ENCODE data around the gene CCDC30. TPM values are rescaled to one million over a fixed set of nuclear protein-coding genes. Genes with fewer than 3 reads are reported as not detected.

Gene CCDC30
- total RNA-seq, 2 experiments from 2014 or later: 1.2 to 1.3 TPM

DNA sequence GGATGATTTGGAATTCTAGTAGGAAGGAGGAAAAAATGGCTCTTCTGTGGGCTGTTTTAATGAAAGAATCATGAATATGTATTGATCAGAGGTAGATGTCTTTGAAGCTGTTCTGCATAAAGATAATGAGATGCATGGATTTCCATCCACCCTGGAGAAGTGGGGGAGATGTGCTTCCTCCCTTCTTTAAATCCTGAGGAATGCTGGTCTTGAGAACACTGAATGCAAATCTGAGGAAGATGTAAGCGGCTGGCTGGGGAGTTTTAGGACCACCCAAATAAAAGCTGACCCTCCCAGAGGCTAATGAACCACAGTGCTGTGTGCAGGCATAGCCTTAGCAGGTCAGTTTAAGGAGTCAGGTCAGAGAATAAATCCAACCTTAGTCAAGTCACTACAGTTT lies 44.6 kb upstream of the CCDC30 start:
- peaks cover 9% of the 10 kb centered on the region for H3K27me3 Mint-ChIP-seq

GRCh38 chr1:42419126-42419821 lies 43.8 kb upstream of the CCDC30 start:
- Mint-ChIP-seq H3K4me3 (no peak overlapping the region), H3K4me1 (ENCODE audit: low read depth) (no peaks in the 10 kb centered on the region), H3K9me3 (no peaks in the 10 kb centered on the region), H3K36me3 (ENCODE audit: low read depth) (no peaks in the 10 kb centered on the region), H3K27ac (no peak overlapping the region), H3K27me3 (peaks cover 8% of the 10 kb centered on the region)
- no peaks in the 10 kb centered on the region for H3K9me3 ChIP-seq (ENCODE audit: control insufficient read depth in 1 of 2, insufficient read depth in 1 of 2, low read length in 2 of 2)
- intact Hi-C loops (cut with DNase I, micrococcal nuclease): no loop called here
- no peaks in the 10 kb centered on the region for H3K4me1 ChIP-seq (ENCODE audit: insufficient read depth, low read length)
- TF ChIP-seq, protein P1, sequence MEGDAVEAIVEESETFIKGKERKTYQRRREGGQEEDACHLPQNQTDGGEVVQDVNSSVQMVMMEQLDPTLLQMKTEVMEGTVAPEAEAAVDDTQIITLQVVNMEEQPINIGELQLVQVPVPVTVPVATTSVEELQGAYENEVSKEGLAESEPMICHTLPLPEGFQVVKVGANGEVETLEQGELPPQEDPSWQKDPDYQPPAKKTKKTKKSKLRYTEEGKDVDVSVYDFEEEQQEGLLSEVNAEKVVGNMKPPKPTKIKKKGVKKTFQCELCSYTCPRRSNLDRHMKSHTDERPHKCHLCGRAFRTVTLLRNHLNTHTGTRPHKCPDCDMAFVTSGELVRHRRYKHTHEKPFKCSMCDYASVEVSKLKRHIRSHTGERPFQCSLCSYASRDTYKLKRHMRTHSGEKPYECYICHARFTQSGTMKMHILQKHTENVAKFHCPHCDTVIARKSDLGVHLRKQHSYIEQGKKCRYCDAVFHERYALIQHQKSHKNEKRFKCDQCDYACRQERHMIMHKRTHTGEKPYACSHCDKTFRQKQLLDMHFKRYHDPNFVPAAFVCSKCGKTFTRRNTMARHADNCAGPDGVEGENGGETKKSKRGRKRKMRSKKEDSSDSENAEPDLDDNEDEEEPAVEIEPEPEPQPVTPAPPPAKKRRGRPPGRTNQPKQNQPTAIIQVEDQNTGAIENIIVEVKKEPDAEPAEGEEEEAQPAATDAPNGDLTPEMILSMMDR (IDR thresholded peaks at IDR 0.05): no peak
- CTCF ChIA-PET: no interaction called here
- H3K27ac ChIP-seq (ENCODE audit: low read depth in 1 of 2, low read length in 2 of 2): no peak overlapping the region
- no peak overlapping the region for H3K4me3 ChIP-seq (ENCODE audit: low read length)
- ATAC-seq (ENCODE audit: poor library complexity): no peak
- no peak for DNase-seq
- no peaks in the 10 kb centered on the region for H3K27me3 ChIP-seq (ENCODE audit: control insufficient read depth in 1 of 2, insufficient read depth in 2 of 2, low read length in 2 of 2)
- H3K36me3 ChIP-seq (ENCODE audit: insufficient read depth, low read length): no peaks in the 10 kb centered on the region
- POLR2A ChIA-PET: no interaction called here

More for the DNA sequence above, 44.6 kb upstream of the CCDC30 start:
- H3K9me3 Mint-ChIP-seq: no peaks in the 10 kb centered on the region
- no peak overlapping the region for H3K27ac Mint-ChIP-seq
- Histone ChIP-seq H3K27me3 (ENCODE audit: control insufficient read depth in 1 of 2, insufficient read depth in 2 of 2, low read length in 2 of 2) (no peaks in the 10 kb centered on the region), H3K27ac (ENCODE audit: low read depth in 1 of 2, low read length in 2 of 2) (no peak overlapping the region), H3K36me3 (ENCODE audit: insufficient read depth, low read length) (no peaks in the 10 kb centered on the region), H3K9me3 (ENCODE audit: control insufficient read depth in 1 of 2, insufficient read depth in 1 of 2, low read length in 2 of 2) (no peaks in the 10 kb centered on the region), H3K4me3 (ENCODE audit: low read length) (no peak overlapping the region), H3K4me1 (ENCODE audit: insufficient read depth, low read length) (no peaks in the 10 kb centered on the region)
- CTCF ChIA-PET: no interaction called here
- DNase-seq: no peak
- POLR2A ChIA-PET: no interaction called here
- H3K4me1 Mint-ChIP-seq (ENCODE audit: low read depth): no peaks in the 10 kb centered on the region
- no peak overlapping the region for H3K4me3 Mint-ChIP-seq
- TF ChIP-seq, protein P1 (IDR thresholded peaks at IDR 0.05): no peak
- no peaks in the 10 kb centered on the region for H3K36me3 Mint-ChIP-seq (ENCODE audit: low read depth)
- intact Hi-C loops (cut with DNase I, micrococcal nuclease): no loop called here
- ATAC-seq (ENCODE audit: poor library complexity): no peak

GRCh38 chr1:42420121-42420520 lies 43.0 kb upstream of the CCDC30 start:
- Mint-ChIP-seq H3K27me3 (peaks cover 4% of the 10 kb centered on the region), H3K36me3 (ENCODE audit: low read depth) (no peaks in the 10 kb centered on the region)

More at GRCh38 chr1:42420121-42420520, 43.0 kb upstream of the CCDC30 start:
- no peaks in the 10 kb centered on the region for H3K4me1 Mint-ChIP-seq (ENCODE audit: low read depth)
- Histone ChIP-seq H3K27ac (ENCODE audit: low read depth in 1 of 2, low read length in 2 of 2) (no peak overlapping the region), H3K27me3 (ENCODE audit: control insufficient read depth in 1 of 2, insufficient read depth in 2 of 2, low read length in 2 of 2) (no peaks in the 10 kb centered on the region), H3K36me3 (ENCODE audit: insufficient read depth, low read length) (no peaks in the 10 kb centered on the region), H3K4me3 (ENCODE audit: low read length) (no peak overlapping the region), H3K4me1 (ENCODE audit: insufficient read depth, low read length) (no peaks in the 10 kb centered on the region), H3K9me3 (ENCODE audit: control insufficient read depth in 1 of 2, insufficient read depth in 1 of 2, low read length in 2 of 2) (no peaks in the 10 kb centered on the region)
- H3K27ac Mint-ChIP-seq: no peak overlapping the region
- ChIA-PET CTCF (no interaction called here), POLR2A (no interaction called here)
- TF ChIP-seq, protein P1 (IDR thresholded peaks at IDR 0.05): no peak
- DNase-seq (no peak), ATAC-seq (ENCODE audit: poor library complexity) (no peak)
- intact Hi-C loops (cut with DNase I, micrococcal nuclease): no loop called here
- H3K4me3 Mint-ChIP-seq: no peak overlapping the region
- no peaks in the 10 kb centered on the region for H3K9me3 Mint-ChIP-seq

Data from CD4-positive, alpha-beta T cell (primary cell).